ENCODE results near the gene SHBG.

GRCh38 chr17:7615265-7615747, 14.6 kb upstream of the SHBG start:
- no peak for TF ChIP-seq CTCF (optimal IDR thresholded peaks at IDR 0.05 in 1 of 3, IDR thresholded peaks at IDR 0.05 in 1 of 3, conservative IDR thresholded peaks at IDR 0.05 in 1 of 3; ENCODE audit: extremely low read depth in 1 of 3, insufficient read depth in 2 of 3, low read length in 3 of 3)
- TF ChIP-seq EZH2 (IDR thresholded peaks at IDR 0.05; ENCODE audit: low read length): no peak
